ENCODE data around the gene TMPRSS12. TPM values are rescaled to one million over a fixed set of nuclear protein-coding genes. Genes with fewer than 3 reads are reported as not detected.
A peak's percentile ranks its signal among the peaks of the same experiment; 100 is the strongest.

The TMPRSS12 gene
- total and polyA plus RNA-seq, 2 donors (not counting 1 experiment from before 2014, with no cell fraction given), result not detected

GRCh38 chr12:50927356-50927755 is 84.6 kb downstream of the TMPRSS12 start:
- no peaks in the 10 kb centered on the region for H3K27me3 ChIP-seq (ENCODE audit: control insufficient read depth, insufficient read depth, low read length)
- no peak overlapping the region for H3K27ac ChIP-seq (ENCODE audit: insufficient read depth, low read length)
- H3K36me3 ChIP-seq (ENCODE audit: control insufficient read depth, insufficient read depth, low read length), result no peaks in the 10 kb centered on the region
- no peak for TF ChIP-seq CTCF (conservative IDR thresholded peaks at IDR 0.05 in 1 of 2, IDR thresholded peaks at IDR 0.05 in 1 of 2; ENCODE audit: low read depth in 1 of 2, low read length in 2 of 2)
- no peak for TF ChIP-seq EZH2 (IDR thresholded peaks at IDR 0.05; ENCODE audit: low read length, missing control alignments)
- DNase-seq (ENCODE audit: low read depth in 2 of 2), result no peak
- no peak overlapping the region for H2AFZ ChIP-seq (ENCODE audit: low read length)
- H3K4me2 ChIP-seq (ENCODE audit: extremely low read depth, insufficient read depth, low read length), result peak overlapping the region; percentile 74
- H4K20me1 ChIP-seq (ENCODE audit: control insufficient read depth, extremely low read depth, insufficient read depth, low read length), result no peaks in the 10 kb centered on the region
- H3K9me3 ChIP-seq (ENCODE audit: control insufficient read depth, insufficient read depth, low read depth, low read length), result no peaks in the 10 kb centered on the region
- H3K79me2 ChIP-seq (ENCODE audit: control insufficient read depth, insufficient read depth, low read length), result peaks cover 3% of the 10 kb centered on the region
- H3K4me1 ChIP-seq (ENCODE audit: control insufficient read depth, extremely low read depth, insufficient read depth, low read length), result peaks cover 4% of the 10 kb centered on the region
- H3K4me3 ChIP-seq (replicated peaks in 1 of 4; ENCODE audit: control extremely low read depth in 1 of 4, insufficient read depth in 1 of 4, low read depth in 3 of 4, low read length in 4 of 4), result peak overlapping the region; percentile 19 to 92 (median 80)
- no peak overlapping the region for H3K9ac ChIP-seq (ENCODE audit: insufficient read depth, low read length)

GRCh38 chr12:50927766-50928224 is 85.1 kb downstream of the TMPRSS12 start:
- no peak overlapping the region for H3K27ac ChIP-seq (ENCODE audit: insufficient read depth, low read length)
- H3K4me3 ChIP-seq (replicated peaks in 1 of 4; ENCODE audit: control extremely low read depth in 1 of 4, insufficient read depth in 1 of 4, low read depth in 3 of 4, low read length in 4 of 4), result peak overlapping the region in 3 of 4 experiments; percentile 19 to 92 (median 92)
- no peak for DNase-seq (ENCODE audit: low read depth in 2 of 2)
- H2AFZ ChIP-seq (ENCODE audit: low read length), result no peak overlapping the region
- peaks cover 4% of the 10 kb centered on the region for H3K4me1 ChIP-seq (ENCODE audit: control insufficient read depth, extremely low read depth, insufficient read depth, low read length)
- no peak overlapping the region for H3K9ac ChIP-seq (ENCODE audit: insufficient read depth, low read length)
- peaks cover 3% of the 10 kb centered on the region for H3K79me2 ChIP-seq (ENCODE audit: control insufficient read depth, insufficient read depth, low read length)
- H3K4me2 ChIP-seq (ENCODE audit: extremely low read depth, insufficient read depth, low read length), result peak overlapping the region; percentile 74
- TF ChIP-seq CTCF (conservative IDR thresholded peaks at IDR 0.05 in 1 of 2, IDR thresholded peaks at IDR 0.05 in 1 of 2; ENCODE audit: low read depth in 1 of 2, low read length in 2 of 2), result no peak
- no peak for TF ChIP-seq EZH2 (IDR thresholded peaks at IDR 0.05; ENCODE audit: low read length, missing control alignments)
- H3K36me3 ChIP-seq (ENCODE audit: control insufficient read depth, insufficient read depth, low read length), result no peaks in the 10 kb centered on the region
- H3K9me3 ChIP-seq (ENCODE audit: control insufficient read depth, insufficient read depth, low read depth, low read length), result no peaks in the 10 kb centered on the region
- no peaks in the 10 kb centered on the region for H4K20me1 ChIP-seq (ENCODE audit: control insufficient read depth, extremely low read depth, insufficient read depth, low read length)
- H3K27me3 ChIP-seq (ENCODE audit: control insufficient read depth, insufficient read depth, low read length), result no peaks in the 10 kb centered on the region

- H3K36me3 ChIP-seq (ENCODE audit: control insufficient read depth, insufficient read depth, low read length), result no peaks in the 10 kb centered on the region
- H3K4me3 ChIP-seq (replicated peaks in 1 of 4; ENCODE audit: control extremely low read depth in 1 of 4, insufficient read depth in 1 of 4, low read depth in 3 of 4, low read length in 4 of 4), result peak overlapping the region in 2 of 4 experiments; percentile 92
- no peaks in the 10 kb centered on the region for H3K9me3 ChIP-seq (ENCODE audit: control insufficient read depth, insufficient read depth, low read depth, low read length)
- H2AFZ ChIP-seq (ENCODE audit: low read length), result no peak overlapping the region
- H3K79me2 ChIP-seq (ENCODE audit: control insufficient read depth, insufficient read depth, low read length), result peaks cover 3% of the 10 kb centered on the region
- peak in 1 of 2 donors; percentile 13 for DNase-seq (ENCODE audit: low read depth in 2 of 2)
- H3K27me3 ChIP-seq (ENCODE audit: control insufficient read depth, insufficient read depth, low read length), result no peaks in the 10 kb centered on the region
- H3K4me2 ChIP-seq (ENCODE audit: extremely low read depth, insufficient read depth, low read length), result no peak overlapping the region
- no peak overlapping the region for H3K9ac ChIP-seq (ENCODE audit: insufficient read depth, low read length)
- TF ChIP-seq EZH2 (IDR thresholded peaks at IDR 0.05; ENCODE audit: low read length, missing control alignments), result no peak
- no peak for TF ChIP-seq CTCF (conservative IDR thresholded peaks at IDR 0.05 in 1 of 2, IDR thresholded peaks at IDR 0.05 in 1 of 2; ENCODE audit: low read depth in 1 of 2, low read length in 2 of 2)
- peaks cover 3% of the 10 kb centered on the region for H3K4me1 ChIP-seq (ENCODE audit: control insufficient read depth, extremely low read depth, insufficient read depth, low read length)
- no peak overlapping the region for H3K27ac ChIP-seq (ENCODE audit: insufficient read depth, low read length)
- no peaks in the 10 kb centered on the region for H4K20me1 ChIP-seq (ENCODE audit: control insufficient read depth, extremely low read depth, insufficient read depth, low read length)
Measured at GRCh38 chr12:50928392-50928791, 85.7 kb downstream of the TMPRSS12 start.
